CD14-positive monocyte (primary cell): ENCODE results near the gene ETS1. TPM values are rescaled to one million over a fixed set of nuclear protein-coding genes. Genes with fewer than 3 reads are reported as not detected.

Experiments
- DNase-seq, 3 donors: peaks; one replicate each; pipeline ENCODE4 v3.0.0-alpha.2; 2011 to 2022
- H2AFZ ChIP-seq: 2 replicates; pipeline ENCODE4 v1.6.0; 2012; ENCODE audit warnings: mild to moderate bottlenecking, low read depth, low read length, inconsistent platforms; ENCODE audit not compliant: insufficient read depth, poor library complexity, severe bottlenecking
- H3K27ac ChIP-seq, 2 donors: 1 replicate in 1 of 2; 2 replicates in 1 of 2; pipeline ENCODE4 v1.5.1; 2012 to 2013; ENCODE audit warnings: low read length in 2 of 2, control low read depth in 1 of 2, inconsistent platforms in 1 of 2, low read depth in 1 of 2, mild to moderate bottlenecking in 1 of 2
- H3K27me3 ChIP-seq, 2 donors: one replicate each; pipeline versions ENCODE4 v1.6.0 to v1.6.1; 2011 to 2013; ENCODE audit warnings: low read length in 2 of 2; ENCODE audit not compliant: control insufficient read depth in 2 of 2, insufficient read depth in 2 of 2
- H3K36me3 ChIP-seq, 2 donors: replicated peaks in 1 of 2; 1 replicate in 1 of 2; 2 replicates in 1 of 2; pipeline versions ENCODE4 v1.5.1 to v1.6.1; 2012 to 2013; ENCODE audit warnings: low read length in 2 of 2, control low read depth in 1 of 2, inconsistent platforms in 1 of 2, mild to moderate bottlenecking in 1 of 2; ENCODE audit not compliant: insufficient read depth in 2 of 2, control insufficient read depth in 1 of 2
- H3K4me1 ChIP-seq, 2 donors: 1 replicate in 1 of 2; 2 replicates in 1 of 2; pipeline versions ENCODE4 v1.5.1 to v1.6.1; 2012 to 2013; ENCODE audit warnings: low read length in 2 of 2, control low read depth in 1 of 2, inconsistent platforms in 1 of 2, mild to moderate bottlenecking in 1 of 2, moderate library complexity in 1 of 2; ENCODE audit not compliant: insufficient read depth in 2 of 2, control insufficient read depth in 1 of 2
- H3K4me2 ChIP-seq: replicated peaks from 2 replicates; pipeline ENCODE3; 2012; ENCODE audit warnings: low read length, moderate library complexity, mild to moderate bottlenecking; ENCODE audit not compliant: poor library complexity, severe bottlenecking; ENCODE audit errors: extremely low read depth
- H3K4me3 ChIP-seq, 3 experiments: fragments of 200-600 bp in 1 of 3; sonication (generic) in 1 of 3; replicated peaks in 1 of 3; 1 replicate in 2 of 3; 2 replicates in 1 of 3; pipeline ENCODE4 v1.5.1; 2011 to 2013; ENCODE audit warnings: low read length in 3 of 3, mild to moderate bottlenecking in 3 of 3, control low read depth in 2 of 3, low read depth in 2 of 3, inconsistent platforms in 1 of 3, moderate library complexity in 1 of 3
- H3K79me2 ChIP-seq: 2 replicates; pipeline ENCODE4 v1.6.0; 2012; ENCODE audit warnings: mild to moderate bottlenecking, control low read depth, inconsistent platforms, low read length, moderate library complexity; ENCODE audit not compliant: insufficient read depth
- H3K9ac ChIP-seq: 2 replicates; pipeline ENCODE4 v1.6.0; 2017; ENCODE audit warnings: low read length, mild to moderate bottlenecking; ENCODE audit not compliant: insufficient read depth, poor library complexity, severe bottlenecking
- H3K9me3 ChIP-seq, 2 donors: replicated peaks in 1 of 2; 1 replicate in 1 of 2; 2 replicates in 1 of 2; pipeline versions ENCODE4 v1.5.1 to v1.6.1; 2012 to 2013; ENCODE audit warnings: low read length in 2 of 2, control low read depth in 1 of 2; ENCODE audit not compliant: control insufficient read depth in 1 of 2, insufficient read depth in 1 of 2
- H4K20me1 ChIP-seq: 2 replicates; pipeline ENCODE4 v1.6.0; 2012; ENCODE audit warnings: mild to moderate bottlenecking, low read length, control low read depth, moderate library complexity; ENCODE audit not compliant: insufficient read depth
- H3K27ac Mint-ChIP-seq, 7 donors: one replicate each; pipeline ENCODE4 v1.8.0; 2020; ENCODE audit warnings: mild to moderate bottlenecking in 7 of 7, mixed read lengths in 7 of 7, moderate library complexity in 6 of 7, inconsistent platforms in 2 of 7
- H3K27me3 Mint-ChIP-seq, 3 donors: one replicate each; pipeline ENCODE4 v1.8.0; 2021 to 2022; ENCODE audit warnings: low read depth in 3 of 3, mild to moderate bottlenecking in 3 of 3, mixed read lengths in 3 of 3, moderate library complexity in 3 of 3, inconsistent platforms in 1 of 3
- H3K36me3 Mint-ChIP-seq, 2 donors: one replicate each; pipeline ENCODE4 v1.8.0; 2020; ENCODE audit warnings: mixed read lengths in 2 of 2, inconsistent platforms in 1 of 2, mild to moderate bottlenecking in 1 of 2
- H3K4me1 Mint-ChIP-seq: one replicate; pipeline ENCODE4 v1.8.0; 2020; ENCODE audit warnings: mild to moderate bottlenecking, mixed read lengths
- H3K4me3 Mint-ChIP-seq, 2 donors: one replicate each; pipeline ENCODE4 v1.8.0; 2020; ENCODE audit warnings: mild to moderate bottlenecking in 2 of 2, mixed read lengths in 2 of 2, moderate library complexity in 1 of 2
- H3K9me3 Mint-ChIP-seq, 7 donors: one replicate each; pipeline ENCODE4 v1.8.0; 2020 to 2022; ENCODE audit warnings: mixed read lengths in 7 of 7, mild to moderate bottlenecking in 6 of 7, moderate library complexity in 6 of 7, inconsistent platforms in 2 of 7
- WGBS: methylation state at CpG from one replicate; pipeline ENCODE4 v1.1.5; 2013; ENCODE audit warnings: missing lambda C conversion rate; ENCODE audit not compliant: insufficient coverage; 5-methylcytosine and 5-hydroxymethylcytosine counted together
- intact Hi-C, 2 donors: fragments of 100-400 bp; cut with micrococcal nuclease; formaldehyde crosslinking; loops; one replicate each; pipeline versions ENCODE4 v1.15.0 to v1.15.1; 2023
- polyA plus RNA-seq, 3 donors: library from polyadenylated mRNA; depleted of rRNA in 1 of 3; unstranded in 2 of 3; stranded (reverse) in 1 of 3; fragments of 300-500 nt in 2 of 3; fragments of >200 nt in 1 of 3; fragmentation: Illumina TruSeq in 2 of 3; gene quantifications; 1 replicate in 2 of 3; 2 replicates in 1 of 3; pipeline ENCODE4 v1.2.3, GENCODE V29; 2012 to 2021
- TF ChIP-seq, protein P1 (sequence below): fragments of 200-600 bp; IDR thresholded peaks from one replicate; pipeline ENCODE4 v1.8.0; 2022; ENCODE audit warnings: antibody characterized with exemption, mild to moderate bottlenecking

ETS1 gene
- polyA plus RNA-seq, 3 donors: 0.67 to 1.6 (median 1.6) TPM

DNA sequence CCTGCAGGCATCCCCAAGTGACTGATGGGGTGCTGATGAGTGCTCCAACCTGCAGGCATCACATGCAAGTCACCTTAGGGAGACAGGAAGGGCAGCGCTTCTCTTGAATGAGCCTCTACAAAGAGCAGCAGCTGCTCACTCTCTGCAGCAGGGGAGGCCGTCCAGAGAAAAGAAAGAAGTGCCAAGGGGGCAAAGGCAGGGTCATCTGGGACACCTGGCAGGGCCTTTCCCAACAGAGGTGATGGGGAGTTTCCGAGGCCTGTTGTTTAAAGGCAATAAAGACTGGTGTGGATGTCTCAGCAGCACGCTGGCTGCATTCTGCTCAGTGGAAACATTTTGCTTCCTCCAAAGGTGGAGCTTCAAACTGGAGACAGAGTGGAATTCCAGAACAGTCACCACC, 113.7 kb downstream of the ETS1 start:
- Histone ChIP-seq H4K20me1 (no peaks in the 10 kb centered on the region), H3K27ac (no peak overlapping the region), H3K27me3 (no peaks in the 10 kb centered on the region), H3K36me3 (peaks cover 0 to 28% of the 10 kb centered on the region in 2 donors), H3K4me1 (no peaks in the 10 kb centered on the region), H2AFZ (no peak overlapping the region), H3K9me3 (no peaks in the 10 kb centered on the region), H3K79me2 (no peaks in the 10 kb centered on the region), H3K9ac (no peak overlapping the region), H3K4me2 (no peak overlapping the region), H3K4me3 (no peak overlapping the region)
- intact Hi-C loops: no loop called here
- 86% methylated on average over 3 of the region's 4 CpGs for WGBS
- Mint-ChIP-seq H3K4me3 (no peak overlapping the region), H3K27me3 (peaks cover 2% of the 10 kb centered on the region in 3 donors), H3K36me3 (peaks cover 11 to 34% of the 10 kb centered on the region in 2 donors), H3K4me1 (peaks cover 3% of the 10 kb centered on the region), H3K27ac (peak overlapping the region in 1 of 7 donors; percentile 39), H3K9me3 (peaks cover 0 to 7% (median 1%) of the 10 kb centered on the region in 7 donors)
- TF ChIP-seq, protein P1, sequence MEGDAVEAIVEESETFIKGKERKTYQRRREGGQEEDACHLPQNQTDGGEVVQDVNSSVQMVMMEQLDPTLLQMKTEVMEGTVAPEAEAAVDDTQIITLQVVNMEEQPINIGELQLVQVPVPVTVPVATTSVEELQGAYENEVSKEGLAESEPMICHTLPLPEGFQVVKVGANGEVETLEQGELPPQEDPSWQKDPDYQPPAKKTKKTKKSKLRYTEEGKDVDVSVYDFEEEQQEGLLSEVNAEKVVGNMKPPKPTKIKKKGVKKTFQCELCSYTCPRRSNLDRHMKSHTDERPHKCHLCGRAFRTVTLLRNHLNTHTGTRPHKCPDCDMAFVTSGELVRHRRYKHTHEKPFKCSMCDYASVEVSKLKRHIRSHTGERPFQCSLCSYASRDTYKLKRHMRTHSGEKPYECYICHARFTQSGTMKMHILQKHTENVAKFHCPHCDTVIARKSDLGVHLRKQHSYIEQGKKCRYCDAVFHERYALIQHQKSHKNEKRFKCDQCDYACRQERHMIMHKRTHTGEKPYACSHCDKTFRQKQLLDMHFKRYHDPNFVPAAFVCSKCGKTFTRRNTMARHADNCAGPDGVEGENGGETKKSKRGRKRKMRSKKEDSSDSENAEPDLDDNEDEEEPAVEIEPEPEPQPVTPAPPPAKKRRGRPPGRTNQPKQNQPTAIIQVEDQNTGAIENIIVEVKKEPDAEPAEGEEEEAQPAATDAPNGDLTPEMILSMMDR: no peak
- DNase-seq: no peak

DNA sequence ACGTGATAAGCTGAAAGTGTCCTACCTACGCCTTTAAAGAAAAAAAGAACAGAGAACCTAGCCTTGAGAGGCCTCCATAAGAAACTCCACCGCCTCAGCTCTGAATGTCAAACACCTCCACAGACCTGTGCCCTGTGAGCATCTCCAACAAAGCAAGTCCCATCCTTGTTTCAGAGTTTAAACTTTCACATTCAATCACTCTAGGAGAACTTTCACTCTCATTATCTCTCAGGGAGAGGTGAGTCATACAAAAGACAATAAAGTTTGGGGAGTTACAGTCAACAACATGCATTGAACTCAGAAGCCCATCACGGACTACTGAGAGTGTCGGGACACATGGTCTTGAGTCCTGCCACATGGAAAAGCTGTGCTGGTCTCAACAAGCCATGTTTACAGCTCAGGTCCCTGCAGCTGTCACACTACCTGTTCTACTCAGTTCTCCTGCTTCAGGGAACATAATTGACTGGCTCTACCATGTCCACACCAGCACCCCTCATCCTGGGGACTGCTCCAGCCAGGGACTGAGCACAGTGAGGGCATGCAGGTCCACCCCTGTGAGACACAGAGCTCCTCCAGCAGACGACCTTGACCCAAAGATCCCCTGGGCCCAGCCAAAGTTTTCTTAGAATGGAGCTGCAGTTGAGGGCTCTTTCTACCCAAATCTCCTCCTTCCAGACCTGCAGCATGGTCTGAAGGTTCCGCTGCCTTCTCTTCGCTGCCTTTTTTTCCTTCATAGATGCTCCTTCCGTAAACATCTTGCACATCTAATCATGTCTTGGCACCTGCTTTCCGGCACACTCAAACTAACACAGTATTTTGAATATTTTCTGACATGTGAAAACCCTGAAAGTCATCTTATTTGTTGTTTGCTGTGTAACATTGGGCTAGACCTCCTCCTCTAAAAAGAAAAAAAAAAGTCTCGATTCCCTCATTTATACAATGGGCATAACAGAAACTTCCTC, 114.9 kb downstream of the ETS1 start:
- peaks cover 0 to 2% (median 0%) of the 10 kb centered on the region in 7 donors for H3K9me3 Mint-ChIP-seq
- H3K27ac Mint-ChIP-seq: peak overlapping the region in 1 of 7 donors; percentile 17
- WGBS: 96% methylated on average over 7 of the region's 11 CpGs
- no peak for DNase-seq
- Histone ChIP-seq H3K36me3 (peaks cover 0 to 29% of the 10 kb centered on the region in 2 donors), H3K4me3 (no peak overlapping the region), H3K9ac (no peak overlapping the region), H3K9me3 (no peaks in the 10 kb centered on the region), H3K4me2 (no peak overlapping the region), H3K27ac (no peak overlapping the region), H3K79me2 (no peaks in the 10 kb centered on the region), H3K27me3 (no peaks in the 10 kb centered on the region), H4K20me1 (no peaks in the 10 kb centered on the region), H2AFZ (no peak overlapping the region), H3K4me1 (no peaks in the 10 kb centered on the region)
- peaks cover 2% of the 10 kb centered on the region in 3 donors for H3K27me3 Mint-ChIP-seq
- peaks cover 10 to 33% of the 10 kb centered on the region in 2 donors for H3K36me3 Mint-ChIP-seq
- TF ChIP-seq, protein P1: no peak
- intact Hi-C loops: no loop called here
- no peak overlapping the region for H3K4me3 Mint-ChIP-seq
- H3K4me1 Mint-ChIP-seq: peaks cover 6% of the 10 kb centered on the region
